GM19328 (cell line): ENCODE data around the gene USP8.
"Not testable (repeated sequence)": the region's sequence is repeated elsewhere in the genome, so short reads cannot be mapped to it uniquely, and the experiment has no call there.

Source experiments
- ATAC-seq: cut with Tn5 transposase; IDR thresholded peaks from one replicate; pipeline ENCODE4 v1.9.1; 2021; ENCODE audit warnings: mild to moderate bottlenecking, moderate library complexity; ENCODE audit not compliant: unreplicated experiment

Gene USP8

GRCh38 chr15:50424066-50424890 lies at the start of gene USP8:
TSS of gene USP8 (plus strand) at chr15:50424405. CDS start at chr15:50439074, 14,669 bp downstream.
- ATAC-seq = peak; percentile 89

- ATAC-seq = peak; percentile 93
Observed at GRCh38 chr15:50377867-50378751, 46.1 kb upstream of the USP8 start.

GRCh38 chr15:50378776-50379175 lies 45.4 kb upstream of the USP8 start:
- ATAC-seq = no peak

GRCh38 chr15:50379413-50379812 lies 44.8 kb upstream of the USP8 start:
- not testable (repeated sequence) for ATAC-seq

GRCh38 chr15:50380089-50380488 lies 44.1 kb upstream of the USP8 start:
- no peak for ATAC-seq

- no peak for ATAC-seq
Observed at GRCh38 chr15:50381438-50381837, 42.8 kb upstream of the USP8 start.

GRCh38 chr15:50382408-50382807 lies 41.8 kb upstream of the USP8 start:
- not testable (repeated sequence) for ATAC-seq

- ATAC-seq = no peak
Observed at GRCh38 chr15:50390554-50391264, 33.5 kb upstream of the USP8 start.

GRCh38 chr15:50391561-50391960 lies 32.6 kb upstream of the USP8 start:
- ATAC-seq = not testable (repeated sequence)

GRCh38 chr15:50411870-50412269 lies 12.3 kb upstream of the USP8 start:
- no peak for ATAC-seq

- ATAC-seq = no peak
Observed at GRCh38 chr15:50414624-50415023, 9.6 kb upstream of the USP8 start.

GRCh38 chr15:50415752-50416404 lies 8.3 kb upstream of the USP8 start:
- ATAC-seq = no peak

- ATAC-seq = no peak
Observed at GRCh38 chr15:50416890-50417289, 7.3 kb upstream of the USP8 start.

GRCh38 chr15:50418041-50418583 lies 6.1 kb upstream of the USP8 start:
- no peak for ATAC-seq

- ATAC-seq = no peak
Observed at GRCh38 chr15:50425219-50425618, 1.0 kb downstream of the USP8 start.

GRCh38 chr15:50425678-50426246 lies 1.6 kb downstream of the USP8 start:
- not testable (repeated sequence) for ATAC-seq

- no peak for ATAC-seq
Observed at GRCh38 chr15:50426428-50426827, 2.2 kb downstream of the USP8 start.

- ATAC-seq = no peak
Observed at GRCh38 chr15:50431204-50431603, 7.0 kb downstream of the USP8 start.

GRCh38 chr15:50432230-50432629 lies 8.0 kb downstream of the USP8 start:
- ATAC-seq = no peak

- ATAC-seq = no peak
Observed at GRCh38 chr15:50435772-50436171, 11.6 kb downstream of the USP8 start.
